HCT116 (cell line): Measurements from ENCODE around the gene USP2. TPM values are rescaled to one million over a fixed set of nuclear protein-coding genes. Genes with fewer than 3 reads are reported as not detected.
A peak's percentile ranks its signal among the peaks of the same experiment; 100 is the strongest.

ENCODE experiments used
- ATAC-seq: fragments of 200-7000 bp; cut with Tn5 transposase; 2 replicates; pipeline ENCODE4 v1.9.1; 2020; ENCODE audit warnings: mild to moderate bottlenecking, moderate library complexity
- BruUV-seq: library from RNA; stranded (reverse); fragments of 400-500 nt; replicated peaks from 2 replicates; lab custom pipeline; 2021; lab: Mats Ljungman, UMichigan
- CTCF ChIA-PET: fragments of 300-600 bp; sonication (Branson Sonifier 250); formaldehyde crosslinking; loops from one replicate; lab custom pipeline; 2021; ENCODE audit warnings: antibody characterized with exemption; lab: Charles Lee
- POLR2A ChIA-PET: fragments of 300-600, 350-600 bp; sonication (Branson Sonifier 250); formaldehyde crosslinking; loops from one replicate; lab custom pipeline; 2021; ENCODE audit warnings: antibody characterized with exemption; lab: Charles Lee
- RAD21 ChIA-PET, 2 experiments: fragments of 300-600 bp; sonication (Branson Sonifier 250); formaldehyde crosslinking; loops; one replicate each; lab custom pipeline; 2023; ENCODE audit warnings: low total read pairs in 2 of 2; ENCODE audit not compliant: uncharacterized antibody in 2 of 2, unreplicated experiment in 2 of 2, low non-redundant PET in 1 of 2; lab: Charles Lee
- DNase-seq: peaks from one replicate; pipeline ENCODE4 v3.0.0-alpha.2; 2010; ENCODE audit warnings: low read depth, low spot score
- H2AFZ ChIP-seq: fragments of 200-600 bp; shearing (Covaris generic), sonication (generic); 2 replicates; pipeline ENCODE4 v1.6.1; 2017; ENCODE audit warnings: low read depth, mixed run types, mixed read lengths, antibody characterized with exemption, low read length; ENCODE audit not compliant: poor library complexity, severe bottlenecking
- H3K27ac ChIP-seq: 2 replicates; pipeline ENCODE4 v1.5.1; 2012; ENCODE audit warnings: low read depth, low read length
- H3K27me3 ChIP-seq: fragments of 200-600 bp; sonication (generic); 2 replicates; pipeline ENCODE4 v1.6.1; 2016; ENCODE audit warnings: mixed run types, low read length, mixed read lengths; ENCODE audit not compliant: insufficient read depth
- H3K36me3 ChIP-seq, 2 experiments: fragments of 200-500 bp in 1 of 2; fragments of 200-600 bp in 1 of 2; sonication (Bioruptor generic) in 1 of 2; sonication (generic) in 1 of 2; 2 replicates each; pipeline versions ENCODE4 v1.5.1 to v1.6.1; 2014 to 2016; ENCODE audit warnings: low read length in 2 of 2, inconsistent platforms in 1 of 2, mixed read lengths in 1 of 2, mixed run types in 1 of 2; ENCODE audit not compliant: insufficient read depth in 2 of 2, control insufficient read depth in 1 of 2
- H3K4me1 ChIP-seq, 2 experiments: fragments of 200-600 bp in 1 of 2; sonication (generic) in 1 of 2; 2 replicates each; pipeline versions ENCODE4 v1.5.1 to v1.6.1; 2012 to 2017; ENCODE audit warnings: low read length in 2 of 2, inconsistent platforms in 1 of 2, mild to moderate bottlenecking in 1 of 2, mixed read lengths in 1 of 2, mixed run types in 1 of 2, moderate library complexity in 1 of 2; ENCODE audit not compliant: insufficient read depth in 2 of 2, control insufficient read depth in 1 of 2
- H3K4me2 ChIP-seq: fragments of 200-600 bp; sonication (generic); 2 replicates; pipeline ENCODE4 v1.6.1; 2017; ENCODE audit warnings: mixed run types, low read length, mixed read lengths
- H3K4me3 ChIP-seq, 2 experiments: fragments of 200-600 bp in 1 of 2; sonication (generic) in 1 of 2; replicated peaks in 1 of 2; 2 replicates each; pipeline ENCODE4 v1.5.1; 2011 to 2016; ENCODE audit warnings: low read length in 2 of 2, control low read depth in 1 of 2, low read depth in 1 of 2, mild to moderate bottlenecking in 1 of 2, mixed read lengths in 1 of 2, mixed run types in 1 of 2
- H3K79me2 ChIP-seq: fragments of 200-600 bp; sonication (generic); 2 replicates; pipeline ENCODE4 v1.6.1; 2017; ENCODE audit warnings: mild to moderate bottlenecking, mixed run types, low read length, moderate library complexity, mixed read lengths; ENCODE audit not compliant: insufficient read depth
- H3K9ac ChIP-seq: fragments of 200-600 bp; sonication (generic); 2 replicates; pipeline ENCODE4 v1.6.1; 2016; ENCODE audit warnings: low read length, mixed read lengths
- H3K9me2 ChIP-seq: fragments of 200-600 bp; sonication (generic), shearing (Covaris generic); 2 replicates; pipeline ENCODE4 v1.6.1; 2017; ENCODE audit warnings: mixed run types, mild to moderate bottlenecking, moderate library complexity; ENCODE audit not compliant: insufficient read depth
- H3K9me3 ChIP-seq, 2 experiments: fragments of 200-500 bp in 1 of 2; fragments of 200-600 bp in 1 of 2; sonication (Bioruptor generic) in 1 of 2; sonication (generic) in 1 of 2; 2 replicates each; pipeline ENCODE4 v1.6.1; 2014 to 2017; ENCODE audit warnings: low read length in 2 of 2, mixed read lengths in 2 of 2, inconsistent platforms in 1 of 2, low read depth in 1 of 2, mild to moderate bottlenecking in 1 of 2, mixed run types in 1 of 2, moderate library complexity in 1 of 2; ENCODE audit not compliant: control insufficient read depth in 1 of 2, insufficient read depth in 1 of 2
- H4K20me1 ChIP-seq: fragments of 200-600 bp; sonication (generic), shearing (Covaris generic); 2 replicates; pipeline ENCODE4 v1.6.1; 2017; ENCODE audit warnings: mixed run types, mild to moderate bottlenecking, moderate library complexity; ENCODE audit not compliant: insufficient read depth
- FOSL1 ChIP-seq: IDR thresholded peaks from 2 replicates; pipeline ENCODE4 v1.6.1; 2012; ENCODE audit warnings: low read depth
- JUND ChIP-seq: IDR thresholded peaks from 2 replicates; pipeline ENCODE4 v1.6.1; 2012
- SIN3A ChIP-seq: IDR thresholded peaks from 2 replicates; pipeline ENCODE4 v1.6.1; 2012; ENCODE audit warnings: low read depth
- ZFX ChIP-seq: fragments of 450-650 bp; IDR thresholded peaks from 2 replicates; pipeline ENCODE4 v1.6.1; 2017
- ZNF274 ChIP-seq: fragments of 200-500 bp; sonication (Bioruptor generic); IDR thresholded peaks from 2 replicates; pipeline ENCODE4 v1.6.1; 2014; ENCODE audit warnings: mild to moderate bottlenecking, low read depth, low read length, inconsistent platforms
- intact Hi-C: fragments of 100-400 bp; cut with micrococcal nuclease; formaldehyde crosslinking; loops from 2 replicates; pipeline ENCODE4 v1.10.0; 2022
- total RNA-seq: library from RNA; stranded (reverse); gene quantifications from one replicate; pipeline ENCODE4 v1.2.1, GENCODE V29; 2021; ENCODE audit not compliant: unreplicated experiment
- TF ChIP-seq, protein P1 (sequence below), 3 experiments: fragments of 200-600 bp in 1 of 3; sonication (generic) in 1 of 3; IDR thresholded peaks in 2 of 3; conservative IDR thresholded peaks in 1 of 3; 2 replicates each; pipeline ENCODE4 v1.5.1; 2012 to 2017; ENCODE audit warnings: low read depth in 2 of 3, low read length in 2 of 3, antibody characterized with exemption in 1 of 3, borderline replicate concordance in 1 of 3, control low read depth in 1 of 3, mild to moderate bottlenecking in 1 of 3, mixed read lengths in 1 of 3, mixed run types in 1 of 3, moderate library complexity in 1 of 3; ENCODE audit not compliant: insufficient read depth in 1 of 3

The USP2 gene
- total RNA-seq, 1 experiment from 2014 or later: 5.0 TPM

DNA sequence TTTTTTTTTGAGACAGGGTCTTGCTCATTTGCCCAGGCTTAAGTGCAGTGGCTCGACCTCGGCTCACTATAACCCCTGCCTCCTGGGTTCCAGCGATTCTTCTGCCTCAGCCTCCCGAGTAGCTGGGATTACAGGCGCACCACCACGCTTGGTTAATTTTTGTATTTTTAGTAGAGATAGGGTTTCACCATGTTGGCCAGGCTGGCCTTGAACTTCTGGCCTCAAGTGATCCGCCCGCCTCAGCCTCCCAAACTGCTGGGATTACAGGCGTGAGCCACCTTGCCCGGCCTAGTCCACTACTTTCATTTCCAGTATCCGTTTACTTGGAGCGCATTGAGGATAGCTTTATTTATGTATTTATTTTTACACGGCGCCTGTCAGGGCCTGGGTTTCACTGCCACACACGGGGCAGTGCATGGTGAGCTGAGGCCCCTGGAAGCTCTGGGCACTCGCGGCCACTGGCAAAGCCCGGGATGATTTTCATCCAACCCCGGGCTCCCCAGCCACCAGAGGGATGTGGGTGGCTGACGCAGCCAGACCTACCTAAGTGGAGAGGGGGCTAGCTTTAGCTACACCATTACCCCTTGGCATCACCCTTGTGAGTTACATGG, 58.5 kb downstream of the USP2 start:
- TF ChIP-seq FOSL1 (no peak), ZFX (no peak), ZNF274 (no peak)
- TF ChIP-seq, protein P1, sequence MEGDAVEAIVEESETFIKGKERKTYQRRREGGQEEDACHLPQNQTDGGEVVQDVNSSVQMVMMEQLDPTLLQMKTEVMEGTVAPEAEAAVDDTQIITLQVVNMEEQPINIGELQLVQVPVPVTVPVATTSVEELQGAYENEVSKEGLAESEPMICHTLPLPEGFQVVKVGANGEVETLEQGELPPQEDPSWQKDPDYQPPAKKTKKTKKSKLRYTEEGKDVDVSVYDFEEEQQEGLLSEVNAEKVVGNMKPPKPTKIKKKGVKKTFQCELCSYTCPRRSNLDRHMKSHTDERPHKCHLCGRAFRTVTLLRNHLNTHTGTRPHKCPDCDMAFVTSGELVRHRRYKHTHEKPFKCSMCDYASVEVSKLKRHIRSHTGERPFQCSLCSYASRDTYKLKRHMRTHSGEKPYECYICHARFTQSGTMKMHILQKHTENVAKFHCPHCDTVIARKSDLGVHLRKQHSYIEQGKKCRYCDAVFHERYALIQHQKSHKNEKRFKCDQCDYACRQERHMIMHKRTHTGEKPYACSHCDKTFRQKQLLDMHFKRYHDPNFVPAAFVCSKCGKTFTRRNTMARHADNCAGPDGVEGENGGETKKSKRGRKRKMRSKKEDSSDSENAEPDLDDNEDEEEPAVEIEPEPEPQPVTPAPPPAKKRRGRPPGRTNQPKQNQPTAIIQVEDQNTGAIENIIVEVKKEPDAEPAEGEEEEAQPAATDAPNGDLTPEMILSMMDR (IDR thresholded peaks at IDR 0.05 in 2 of 3, conservative IDR thresholded peaks at IDR 0.05 in 1 of 3; ENCODE audit: borderline replicate concordance in 1 of 3, insufficient read depth in 1 of 3, low read depth in 2 of 3, low read length in 2 of 3): no peak
- TF ChIP-seq, all 23 proteins: peak for 0
- Histone ChIP-seq H3K36me3 (no peaks in the 10 kb centered on the region), H3K9ac (no peak overlapping the region), H3K4me2 (no peak overlapping the region), H3K27ac (no peak overlapping the region), H2AFZ (no peak overlapping the region), H3K9me3 (no peaks in the 10 kb centered on the region), H3K4me3 (no peak overlapping the region), H3K4me1 (peaks cover 0 to 15% of the 10 kb centered on the region in 2 experiments; a peak in 1 of 4 replicates), H4K20me1 (no peaks in the 10 kb centered on the region), H3K9me2 (no peaks in the 10 kb centered on the region), H3K79me2 (no peaks in the 10 kb centered on the region), H3K27me3 (no peaks in the 10 kb centered on the region)
- ChIA-PET RAD21 (no interaction called here), CTCF (interaction anchor here (0.7 to 3.4 kb wide), 5 partner anchors 11 to 238 kb away, joined by 3 to 44 read pairs (median 4); partner anchors contain the start of gene RNF26), POLR2A (no interaction called here)
- no peak for DNase-seq
- no peak for ATAC-seq
- intact Hi-C loops: loop anchor here (5.0 kb wide), 1 partner anchor 221 kb away; the partner anchor contains the start of gene DPAGT1
- BruUV-seq: no TSS peak

GRCh38 chr11:119322360-119322739, 59.1 kb downstream of the USP2 start:
- H3K79me2 ChIP-seq: no peaks in the 10 kb centered on the region

More at GRCh38 chr11:119322360-119322739, 59.1 kb downstream of the USP2 start:
- Histone ChIP-seq H3K27me3 (no peaks in the 10 kb centered on the region), H3K27ac (no peak overlapping the region), H4K20me1 (no peaks in the 10 kb centered on the region), H3K9ac (no peak overlapping the region), H3K9me3 (no peaks in the 10 kb centered on the region), H3K4me3 (no peak overlapping the region), H3K36me3 (no peaks in the 10 kb centered on the region), H3K9me2 (no peaks in the 10 kb centered on the region), H3K4me1 (peaks cover 4 to 22% of the 10 kb centered on the region in 2 experiments), H3K4me2 (no peak overlapping the region), H2AFZ (peak overlapping the region; percentile 45)
- CTCF ChIA-PET: interaction anchor here (1.2 to 3.4 kb wide), 3 partner anchors 12 to 33 kb away, joined by 4 to 44 read pairs (median 13); partner anchors contain the start of gene RNF26
- no TSS peak for BruUV-seq
- DNase-seq (no peak), ATAC-seq (no peak)
- RAD21 ChIA-PET: interaction anchor here (0.6 to 1.2 kb wide), 2 partner anchors 16 to 306 kb away, joined by 4 to 6 read pairs; no protein-coding TSS in a partner anchor
- TF ChIP-seq, protein P1 (IDR thresholded peaks at IDR 0.05 in 2 of 3, conservative IDR thresholded peaks at IDR 0.05 in 1 of 3; ENCODE audit: borderline replicate concordance in 1 of 3, insufficient read depth in 1 of 3, low read depth in 2 of 3, low read length in 2 of 3): 0 out of 6 replicates have a peak, but pooled peaks of 2 of the 3 experiments have one; percentile 5 to 16
- TF ChIP-seq ZFX: no peak
- no peak for TF ChIP-seq ZNF274
- TF ChIP-seq SIN3A: no peak
- no peak for TF ChIP-seq JUND
- POLR2A ChIA-PET: no interaction called here
- intact Hi-C loops: loop anchor here (5.0 kb wide), 1 partner anchor 220 kb away; the partner anchor contains the start of gene DPAGT1
